ENCODE results near the gene SLC2A1.
"Not testable (repeated sequence)": the region's sequence is repeated elsewhere in the genome, so short reads cannot be mapped to it uniquely, and the experiment has no call there.

The SLC2A1 gene

DNA sequence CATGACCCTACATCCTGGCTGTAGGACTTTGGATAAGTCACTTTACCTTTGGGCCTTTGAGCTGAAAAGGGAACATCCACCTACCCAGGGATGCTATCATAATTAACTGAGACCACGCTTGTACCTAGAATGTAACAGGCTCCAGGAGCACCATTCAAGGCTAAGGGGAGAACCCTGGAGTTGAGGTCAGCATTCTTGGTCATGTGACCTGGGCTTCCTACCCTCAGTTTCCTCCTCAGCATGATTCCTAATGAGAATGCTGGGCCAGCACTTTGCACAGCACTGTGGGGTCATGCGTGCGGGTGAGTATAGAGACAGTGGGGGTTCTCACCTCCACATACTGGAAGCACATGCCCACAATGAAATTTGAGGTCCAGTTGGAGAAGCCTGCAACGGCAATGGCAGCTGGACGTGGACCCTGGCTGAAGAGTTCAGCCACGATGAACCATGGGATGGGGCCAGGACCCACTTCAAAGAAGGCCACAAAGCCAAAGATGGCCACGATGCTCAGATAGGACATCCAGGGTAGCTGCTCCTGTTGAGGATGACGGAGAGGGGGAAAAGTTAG lies 31.3 kb downstream of the SLC2A1 start:
- DNase-seq = no peak

DNA sequence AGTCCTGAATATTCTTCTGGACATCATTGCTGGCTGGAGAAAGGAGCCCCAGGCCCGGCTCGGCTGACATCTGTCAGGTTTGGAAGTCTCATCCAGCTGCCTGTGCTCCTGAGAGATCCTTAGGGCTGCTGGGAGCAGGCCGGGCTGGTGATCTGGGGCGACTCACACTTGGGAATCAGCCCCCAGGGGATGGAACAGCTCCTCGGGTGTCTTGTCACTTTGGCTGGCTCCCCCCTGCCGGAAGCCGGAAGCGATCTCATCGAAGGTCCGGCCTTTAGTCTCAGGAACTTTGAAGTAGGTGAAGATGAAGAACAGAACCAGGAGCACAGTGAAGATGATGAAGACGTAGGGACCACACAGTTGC lies 31.8 kb downstream of the SLC2A1 start:
- DNase-seq = no peak

DNA sequence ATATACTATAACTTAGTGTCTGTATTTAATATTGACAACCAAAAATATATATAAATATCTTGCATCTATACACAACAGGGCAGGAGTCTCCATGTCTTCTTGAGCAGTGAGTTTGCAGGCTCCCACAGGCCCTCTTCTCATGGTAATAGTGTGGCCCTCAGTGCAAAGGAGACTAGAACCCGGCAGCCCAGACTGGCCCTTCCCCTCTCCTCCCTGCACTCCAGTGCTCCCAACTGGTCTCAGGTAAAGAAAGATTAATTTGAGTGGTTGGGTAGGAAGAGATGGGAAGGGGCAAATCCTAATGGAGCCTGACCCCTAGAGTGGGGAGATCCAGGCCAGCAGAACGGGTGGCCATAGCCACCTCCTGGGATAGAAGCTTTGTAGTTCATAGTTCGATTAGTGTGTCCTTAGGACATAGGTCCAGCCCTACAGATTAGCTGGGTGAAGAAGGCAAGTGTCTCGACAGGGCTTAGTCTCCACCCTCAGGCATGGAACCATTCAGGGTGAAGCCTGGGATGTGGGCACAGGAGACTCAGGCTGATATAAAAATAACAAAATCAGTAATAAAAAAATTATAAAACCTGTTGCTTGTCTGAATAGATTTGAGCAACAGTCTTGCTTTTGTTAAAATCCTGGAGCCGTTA lies 32.3 kb downstream of the SLC2A1 start:
- DNase-seq = no peak

DNA sequence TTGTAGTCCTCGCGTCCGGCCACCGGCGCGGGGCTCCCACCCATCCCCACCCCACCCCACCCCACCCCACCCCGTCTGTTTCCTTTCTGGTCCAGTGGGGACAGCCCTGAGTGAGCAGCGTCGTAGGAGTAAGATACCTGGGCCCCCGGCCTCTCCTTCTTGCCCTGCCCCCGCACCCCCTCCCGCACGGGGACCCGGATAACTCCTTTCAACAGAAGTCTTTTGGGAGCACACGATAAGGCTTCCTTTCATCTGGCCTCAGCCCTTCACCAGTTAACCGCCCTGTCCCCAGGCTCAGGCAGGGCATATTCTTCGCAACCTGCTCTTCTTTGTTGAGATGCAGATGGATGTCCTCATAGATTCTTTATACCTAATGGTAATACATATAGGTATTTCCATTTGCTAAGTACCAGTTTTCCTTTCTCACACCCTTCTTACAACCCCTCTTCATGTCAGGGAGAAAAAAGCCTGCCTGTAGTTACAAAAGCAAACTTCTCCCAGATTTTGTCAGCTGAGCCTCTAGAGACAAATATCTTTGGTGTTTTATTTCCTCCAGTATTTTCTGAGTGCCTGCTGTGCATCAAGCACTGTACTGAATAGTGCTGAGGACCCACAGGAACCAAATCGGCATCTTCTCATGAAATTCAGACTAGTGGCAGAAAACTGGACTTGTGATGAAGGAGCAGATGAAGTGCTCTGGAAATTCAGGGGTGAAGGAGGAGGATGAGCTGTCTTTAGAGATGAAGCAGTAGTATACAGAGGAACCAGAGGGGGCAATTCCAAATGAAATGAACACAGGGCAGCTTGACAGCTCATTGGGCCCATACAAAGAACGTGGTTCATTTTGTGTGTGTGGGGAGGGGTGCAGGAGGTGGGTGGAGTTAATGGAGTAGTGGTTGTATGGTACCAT lies 33.6 kb downstream of the SLC2A1 start:
- peak in 1 of 2 experiments; percentile 36 for DNase-seq

DNA sequence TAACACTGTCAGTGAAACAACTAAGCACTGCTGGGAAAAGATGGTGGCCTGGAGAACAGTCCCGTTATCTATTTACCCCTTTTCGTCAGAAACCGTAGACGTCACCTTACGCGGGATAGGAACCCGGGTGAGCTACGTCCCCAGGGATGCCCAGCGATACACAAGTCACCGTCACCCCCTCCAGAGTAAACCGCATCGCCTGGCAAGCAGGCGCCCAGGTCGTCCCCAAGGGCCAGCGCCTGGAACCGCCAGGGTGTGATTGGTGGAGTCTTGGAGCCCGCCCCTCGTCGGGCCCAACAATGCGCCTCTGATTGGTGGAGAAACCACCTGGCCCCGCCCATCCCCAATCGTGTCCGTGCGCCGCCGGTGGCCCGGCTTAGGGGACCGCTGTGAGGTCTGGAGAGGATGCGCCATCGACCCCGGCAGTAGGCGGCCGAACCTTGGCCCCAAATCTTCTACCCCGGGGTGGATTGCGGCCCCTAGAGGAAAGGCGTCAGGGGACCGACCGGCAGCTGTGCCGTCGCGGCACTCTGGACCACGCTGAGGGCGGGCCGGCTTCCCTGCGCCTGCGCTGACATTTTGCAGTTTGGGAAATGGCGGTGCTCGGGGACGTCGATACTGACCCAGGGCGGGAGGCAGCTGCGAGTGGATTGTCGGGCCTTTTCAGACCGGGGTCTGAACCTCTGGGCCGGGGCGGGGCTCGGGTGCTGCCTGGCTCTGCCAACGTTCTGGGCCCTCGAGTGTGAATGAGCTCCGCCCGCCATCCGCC lies 34.4 kb downstream of the SLC2A1 start:
- peak; percentile 87 to 88 for DNase-seq

DNA sequence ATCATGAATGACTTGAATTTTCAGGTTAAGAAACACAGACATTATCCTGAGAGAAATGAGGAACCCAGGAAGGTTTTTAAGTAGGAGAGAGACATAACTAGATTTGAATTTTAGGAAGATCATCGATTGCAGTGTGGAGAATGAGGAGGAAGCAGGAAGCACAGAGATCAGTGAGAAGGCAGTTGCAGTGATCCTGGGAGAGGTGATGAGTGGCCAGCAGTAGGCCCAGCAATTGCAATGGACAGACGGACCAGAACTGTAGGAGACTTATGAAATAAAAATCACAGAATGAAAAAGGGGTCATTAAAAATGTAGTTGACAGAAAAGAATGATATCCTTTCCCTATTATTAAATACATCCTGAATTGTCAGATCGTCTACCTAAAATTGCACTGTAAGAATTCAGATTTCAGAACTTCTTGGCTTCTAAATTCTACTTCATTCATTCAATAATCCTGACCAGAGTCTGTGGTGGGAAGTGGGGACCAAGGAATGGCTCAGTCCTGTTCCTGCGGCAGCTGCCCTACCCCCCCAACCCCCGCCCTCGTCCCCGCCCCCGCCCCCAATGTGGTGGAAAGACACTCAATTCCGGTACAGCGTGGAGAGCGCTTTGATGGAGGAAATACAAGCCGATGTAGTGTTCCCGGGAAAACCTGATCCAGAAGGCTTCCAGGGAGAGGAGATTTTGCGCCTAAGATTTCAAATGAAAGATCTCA lies 35.1 kb downstream of the SLC2A1 start:
- no peak for DNase-seq

DNA sequence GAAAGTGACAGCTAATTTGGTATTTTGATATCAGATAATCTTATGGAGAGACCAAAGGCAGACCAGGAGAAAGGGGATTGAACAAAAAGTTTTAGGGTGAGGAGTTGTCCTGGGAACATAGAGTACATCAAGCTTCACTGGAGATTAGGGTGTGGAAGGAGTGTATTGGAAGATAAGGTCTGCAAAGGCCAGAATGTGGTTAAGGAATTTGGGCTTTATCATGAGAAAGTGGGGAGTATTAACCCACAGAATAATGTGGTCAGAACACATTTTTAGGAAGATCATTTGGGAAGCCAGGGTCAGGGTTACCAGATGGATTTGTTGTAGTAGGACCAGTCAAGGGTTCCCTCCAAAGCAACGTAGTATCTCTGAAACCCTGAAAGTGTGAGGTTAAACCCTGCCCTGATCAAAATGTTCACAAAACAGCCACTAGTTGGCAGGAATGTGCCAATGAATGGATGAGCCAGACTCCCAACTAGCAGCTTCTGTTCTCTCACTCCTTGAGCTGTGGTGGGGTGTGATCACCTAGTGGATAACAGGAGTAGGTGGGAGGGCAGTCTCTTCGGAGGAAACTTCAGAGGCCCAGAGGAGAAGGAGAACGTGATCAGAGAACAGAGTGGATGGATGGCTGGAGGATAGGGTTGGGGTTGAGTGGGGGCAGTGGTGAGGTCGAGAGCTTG lies 35.8 kb downstream of the SLC2A1 start:
- DNase-seq = peak; percentile 93 to 94

DNA sequence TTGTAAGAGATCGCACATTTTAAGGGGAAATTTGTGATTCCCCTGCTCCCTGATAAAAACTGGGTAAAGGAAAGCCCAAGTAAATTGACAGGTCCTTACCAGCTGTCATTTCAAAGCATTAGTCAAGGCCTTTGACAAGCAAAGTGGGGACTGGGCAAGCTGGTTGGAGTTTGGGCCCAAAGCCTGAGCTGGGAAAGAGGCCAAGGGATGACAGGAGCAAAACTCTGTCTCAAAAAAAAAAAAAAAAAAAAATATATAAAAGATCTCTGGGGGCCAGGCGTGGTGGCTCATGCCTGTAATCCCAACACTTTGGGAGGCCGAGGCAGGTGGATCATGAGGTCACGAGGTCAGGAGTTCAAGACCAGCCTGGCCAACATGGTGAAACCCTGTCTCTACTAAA lies 36.9 kb downstream of the SLC2A1 start:
- DNase-seq = no peak

DNA sequence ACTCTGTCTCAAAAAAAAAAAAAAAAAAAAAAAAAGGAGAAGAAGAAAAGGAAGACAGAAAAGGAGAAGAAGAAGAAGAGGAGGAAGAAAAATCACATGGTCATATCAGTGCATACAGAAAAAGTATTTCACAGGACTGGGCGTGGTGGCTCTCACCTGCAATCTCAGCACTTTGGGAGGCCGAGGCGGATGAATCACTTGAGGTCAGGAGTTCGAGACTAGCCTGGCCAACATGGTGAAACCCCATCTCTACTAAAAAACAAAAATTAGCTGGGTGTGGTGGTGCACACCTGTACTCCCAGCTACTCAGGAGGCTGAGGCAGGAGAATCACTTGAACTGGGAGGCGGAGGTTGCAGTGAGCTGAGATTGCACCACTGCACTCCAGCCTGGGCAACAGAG lies 39.0 kb downstream of the SLC2A1 start:
- not testable (repeated sequence) for DNase-seq

DNA sequence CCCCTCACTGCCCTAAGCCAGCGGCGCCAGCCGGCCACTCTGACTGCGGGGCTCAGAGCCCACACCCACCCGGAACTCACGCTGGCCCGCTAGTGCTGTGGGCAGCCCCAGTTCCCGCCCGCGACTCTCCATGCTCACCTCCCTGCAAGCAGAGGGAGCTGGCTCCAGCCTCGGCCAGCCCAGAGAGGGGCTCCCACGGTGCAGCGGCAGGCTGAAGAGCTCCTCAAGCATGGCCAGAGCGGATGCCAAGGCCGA lies 41.5 kb downstream of the SLC2A1 start:
- DNase-seq = no peak

DNA sequence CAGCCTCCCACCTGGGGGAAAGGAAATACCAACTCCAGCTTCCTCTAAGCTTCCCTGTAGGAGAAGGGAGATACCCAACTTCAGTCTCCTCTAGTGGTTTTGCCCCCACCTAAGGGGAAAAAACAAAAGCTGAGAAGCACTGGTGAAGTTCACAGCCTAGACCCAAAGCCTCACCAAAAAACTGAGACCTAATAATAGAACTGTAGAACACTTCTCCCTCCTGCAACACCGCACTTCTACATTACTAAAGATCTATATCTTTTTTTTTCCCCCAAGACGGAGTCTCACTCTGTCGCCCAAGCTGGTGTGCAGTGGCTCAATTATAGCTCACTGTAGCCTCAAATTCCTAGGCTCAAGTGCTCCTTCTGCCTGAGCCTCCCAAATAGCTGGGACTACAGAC lies 43.2 kb downstream of the SLC2A1 start:
- DNase-seq = no peak

DNA sequence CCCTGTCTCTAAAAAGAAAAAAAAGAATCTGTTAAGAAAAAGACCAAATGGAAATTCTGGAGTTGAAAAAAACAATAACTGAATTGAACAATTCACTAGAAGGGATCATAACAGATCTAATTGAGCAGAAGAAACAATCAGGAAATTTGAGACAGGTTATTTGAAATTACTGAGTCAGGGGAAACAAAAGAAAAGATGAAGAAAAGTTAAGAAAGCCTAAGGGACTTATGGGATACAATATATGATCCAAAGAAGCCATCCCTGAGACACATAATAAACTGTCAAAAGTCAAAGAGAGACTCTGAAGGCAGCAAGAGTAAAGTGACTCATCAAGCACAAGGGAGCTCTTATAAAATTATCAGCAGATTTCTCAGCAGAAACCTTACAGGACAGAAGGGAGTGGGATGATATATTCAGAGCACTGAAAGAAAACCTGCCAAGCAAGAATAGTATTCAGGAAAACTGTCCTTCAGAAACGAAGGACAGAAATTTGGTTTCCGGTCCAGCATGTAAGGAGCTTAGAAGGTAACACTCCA lies 44.5 kb downstream of the SLC2A1 start:
- no peak for DNase-seq

DNA sequence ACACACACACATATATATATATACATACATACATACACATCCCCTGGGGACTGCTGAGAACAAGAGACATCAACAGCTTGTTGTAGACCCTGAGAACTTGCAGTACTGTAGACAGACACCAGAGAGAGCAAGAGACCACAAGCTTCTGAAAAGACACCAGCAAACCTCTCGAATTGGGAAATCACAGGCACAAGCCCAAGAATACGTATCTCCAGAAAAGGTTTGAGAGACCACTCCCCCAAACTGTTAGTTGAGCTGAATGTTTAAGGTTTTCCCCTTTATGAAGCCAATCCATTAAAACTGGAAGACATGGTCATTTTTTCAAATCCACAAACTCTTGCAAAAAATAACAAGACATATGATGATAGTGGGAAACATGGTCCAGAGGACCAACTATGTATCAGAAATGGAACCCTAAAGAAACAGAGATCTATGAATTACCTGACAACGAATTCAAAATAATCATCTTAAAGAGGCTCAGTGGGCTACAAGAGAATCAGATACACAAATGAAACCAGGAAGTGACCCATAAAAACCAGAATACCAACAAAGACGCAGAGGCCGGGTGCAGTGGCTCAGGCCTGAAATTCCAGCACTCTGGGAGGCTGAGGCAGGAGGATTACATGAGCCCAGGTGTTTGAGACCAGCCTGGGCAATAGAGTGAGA lies 45.1 kb downstream of the SLC2A1 start:
- peak; percentile 93 to 94 for DNase-seq

DNA sequence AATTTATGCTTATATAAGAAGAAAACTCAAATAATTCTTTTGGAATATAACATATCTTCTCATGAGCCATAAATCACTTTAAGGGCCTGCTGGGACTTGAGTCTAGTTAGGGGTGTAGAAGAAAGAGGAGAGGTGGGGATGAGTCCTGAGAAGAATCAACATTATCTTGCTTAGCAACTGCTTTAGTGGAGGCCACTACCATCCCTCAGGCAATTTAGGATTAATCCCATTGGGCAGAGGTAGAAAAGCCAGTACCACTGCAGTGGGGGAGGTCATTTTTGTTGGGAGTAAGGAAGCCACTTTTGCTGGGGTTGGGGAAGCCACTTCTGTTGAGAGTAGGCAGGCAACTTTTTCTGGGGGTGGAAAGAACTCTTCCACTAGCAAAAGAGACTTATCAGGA lies 47.7 kb downstream of the SLC2A1 start:
- DNase-seq = no peak

DNA sequence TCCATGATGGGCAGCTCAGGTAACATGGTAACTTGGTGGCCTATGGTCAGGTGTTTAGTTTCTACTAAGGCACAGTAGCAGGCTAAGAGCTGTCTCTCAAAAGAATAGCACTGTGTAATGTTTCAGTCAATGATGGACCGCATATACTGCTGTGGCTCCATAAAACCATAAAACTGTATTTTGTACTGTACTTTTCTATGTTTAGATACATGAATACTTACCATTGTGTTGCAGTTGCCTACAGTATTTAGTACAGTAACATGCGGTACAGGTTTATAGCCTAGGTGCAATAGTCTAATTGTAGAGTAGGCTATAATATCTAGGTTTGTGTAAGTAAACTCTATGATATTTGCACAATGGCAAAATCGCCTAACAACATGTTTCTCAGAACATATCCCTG lies 50.6 kb downstream of the SLC2A1 start:
- no peak for DNase-seq

DNA sequence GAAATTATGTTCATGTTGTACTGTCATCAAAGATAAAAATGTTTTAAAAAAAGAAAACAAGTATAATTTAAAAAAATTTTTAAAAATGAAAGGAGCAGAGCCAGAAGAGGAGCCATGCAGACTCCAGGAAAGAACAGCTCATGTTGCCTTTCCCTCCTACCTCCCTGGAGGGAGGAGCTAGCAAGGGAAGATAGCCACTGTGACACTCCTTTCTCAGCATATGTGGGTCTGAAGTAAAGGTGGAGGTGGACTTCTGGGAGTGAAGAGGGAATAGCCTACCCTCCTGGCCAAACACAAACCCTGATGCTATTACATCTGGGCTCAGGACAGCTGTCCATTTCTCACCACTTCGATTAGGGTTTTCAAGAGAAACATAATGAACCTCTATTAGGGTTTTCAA lies 54.2 kb downstream of the SLC2A1 start:
- DNase-seq = no peak

DNA sequence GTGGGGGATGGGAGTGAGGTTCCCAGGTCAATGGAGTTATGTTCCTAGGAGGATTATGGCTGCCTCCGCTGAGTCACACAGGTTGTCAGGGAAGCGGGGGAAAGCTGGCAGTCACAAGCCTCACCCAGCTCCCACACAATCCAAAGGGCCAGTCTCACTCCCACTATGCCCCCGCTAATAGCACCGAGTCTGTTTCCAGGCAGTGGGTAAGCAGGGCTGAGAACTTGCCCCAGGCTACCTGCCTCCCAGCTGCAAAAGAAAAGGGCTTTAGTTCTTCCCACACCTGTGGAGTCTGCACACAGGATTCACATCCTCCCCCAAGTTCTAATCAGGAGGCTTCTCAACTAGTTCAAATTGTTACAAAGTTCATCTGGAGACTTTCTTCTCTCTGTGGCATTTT lies 58.7 kb downstream of the SLC2A1 start:
- not testable (repeated sequence) for DNase-seq

DNA sequence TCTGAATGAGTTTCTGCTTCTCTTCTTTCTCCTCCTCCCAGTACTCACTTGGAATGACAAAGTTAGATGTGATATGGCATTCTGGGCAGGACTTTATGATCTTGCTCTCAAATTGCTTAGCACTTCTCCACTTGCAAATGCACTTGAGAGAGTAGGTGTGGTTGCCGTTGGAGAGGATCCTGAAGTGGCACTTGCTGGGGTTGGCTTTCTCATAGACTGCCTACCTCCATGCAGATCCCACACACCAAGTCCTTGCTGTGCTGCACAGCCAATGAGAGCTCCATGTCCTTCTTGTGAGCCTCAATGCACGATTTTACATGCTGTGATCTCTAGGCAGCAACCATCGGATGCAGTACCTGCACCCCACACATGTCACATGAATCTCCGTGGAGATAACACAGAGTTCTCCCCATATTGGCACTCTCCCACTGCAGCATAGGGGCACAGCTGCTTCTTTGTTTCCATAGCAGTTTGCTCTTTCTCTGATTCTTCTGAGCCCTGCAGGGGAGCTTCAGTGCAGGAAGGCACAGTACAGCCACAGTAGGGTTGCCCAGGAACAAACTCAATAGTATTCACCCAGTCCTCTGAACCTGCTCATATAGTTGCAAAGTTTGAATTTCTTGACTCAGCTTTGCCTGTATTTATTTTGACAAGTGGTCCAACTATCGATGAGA lies 67.1 kb downstream of the SLC2A1 start:
- no peak for DNase-seq

DNA sequence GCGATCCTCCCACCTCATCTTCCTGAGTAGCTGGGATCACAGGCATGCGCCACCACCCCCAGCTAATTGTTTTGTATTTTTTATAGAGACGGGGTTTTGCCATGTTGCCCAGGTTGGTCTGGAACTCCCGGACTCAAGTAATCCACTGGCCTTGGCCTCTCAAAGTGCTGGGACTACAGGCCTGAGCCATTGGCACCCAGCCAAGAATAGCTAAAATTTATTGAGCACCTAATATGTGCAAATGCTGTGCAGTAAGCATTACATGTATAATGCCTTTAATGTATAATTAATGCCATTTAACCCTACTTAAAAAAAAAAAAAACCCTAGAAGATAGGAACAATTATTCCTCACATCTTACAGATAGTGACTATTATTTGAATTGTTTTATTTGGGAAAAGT lies 69.4 kb downstream of the SLC2A1 start:
- no peak for DNase-seq

DNA sequence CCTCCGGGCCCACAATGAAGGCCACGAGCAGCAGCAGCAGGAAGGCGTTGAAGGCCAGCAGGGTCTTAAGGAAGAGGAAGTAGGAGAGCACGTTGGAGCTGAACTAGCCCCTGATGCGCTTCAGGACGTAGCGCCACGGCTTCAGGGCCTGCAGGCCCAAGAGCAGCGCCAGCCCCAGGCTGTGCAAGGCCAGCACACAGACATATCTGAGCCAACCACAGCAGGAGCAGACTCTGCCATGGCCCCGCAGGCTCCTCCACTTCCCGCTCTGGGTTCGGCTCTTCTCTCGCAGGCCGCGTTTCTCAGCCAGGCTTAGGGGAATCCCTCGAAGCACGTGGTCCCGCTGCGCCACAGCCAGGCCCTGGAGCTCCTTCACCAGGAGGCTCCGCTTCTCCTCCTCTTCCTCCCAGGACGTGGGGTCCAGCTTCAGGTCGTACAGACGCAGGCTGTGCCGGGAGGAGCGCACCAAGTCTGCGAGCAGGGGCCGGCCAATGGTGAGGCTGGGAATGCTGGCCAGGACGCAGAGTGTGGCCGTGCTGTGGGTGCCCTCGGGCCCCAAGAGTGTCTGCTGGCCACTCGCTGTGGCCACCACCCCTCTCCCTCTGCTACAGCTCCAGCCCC lies 70.5 kb downstream of the SLC2A1 start:
- peak in 1 of 2 experiments; percentile 6 for DNase-seq
